ENCODE measurements around the gene NUP133.
A peak's percentile ranks its signal among the peaks of the same experiment; 100 is the strongest.
"Not testable (repeated sequence)": the region's sequence is repeated elsewhere in the genome, so short reads cannot be mapped to it uniquely, and the experiment has no call there.

Gene NUP133

GRCh38 chr1:229448354-229448753 lies 59.8 kb downstream of the NUP133 start:
- DNase-seq = no peak

- DNase-seq = no peak
Observed at GRCh38 chr1:229447809-229448252, 60.3 kb downstream of the NUP133 start.

GRCh38 chr1:229445828-229446227 lies 62.3 kb downstream of the NUP133 start:
- DNase-seq = no peak

- no peak for DNase-seq
Observed at GRCh38 chr1:229440851-229441537, 67.1 kb downstream of the NUP133 start.

GRCh38 chr1:229438021-229438420 lies 70.1 kb downstream of the NUP133 start:
- no peak for DNase-seq

- DNase-seq = no peak
Observed at GRCh38 chr1:229437443-229437842, 70.7 kb downstream of the NUP133 start.

- no peak for DNase-seq
Observed at GRCh38 chr1:229436201-229436600, 71.9 kb downstream of the NUP133 start.

GRCh38 chr1:229434641-229435051 lies 73.5 kb downstream of the NUP133 start:
- no peak for DNase-seq

GRCh38 chr1:229434005-229434640 lies 74.0 kb downstream of the NUP133 start, which contains the start of gene ACTA1:
TSS of gene ACTA1 (minus strand) at chr1:229434094. CDS start at chr1:229433115, 979 bp downstream.
- no peak for DNase-seq

GRCh38 chr1:229433364-229434004 lies 74.7 kb downstream of the NUP133 start:
- DNase-seq = no peak

GRCh38 chr1:229432905-229433304 lies 75.2 kb downstream of the NUP133 start:
- no peak for DNase-seq

GRCh38 chr1:229432116-229432461 lies 76.1 kb downstream of the NUP133 start:
- DNase-seq = no peak

GRCh38 chr1:229431284-229432115 lies 76.6 kb downstream of the NUP133 start:
- DNase-seq = no peak

GRCh38 chr1:229430761-229431283 lies 77.3 kb downstream of the NUP133 start:
- peak; percentile 26 for DNase-seq

GRCh38 chr1:229428256-229428655 lies 79.9 kb downstream of the NUP133 start:
- DNase-seq = no peak

- DNase-seq = no peak
Observed at GRCh38 chr1:229427572-229427971, 80.6 kb downstream of the NUP133 start.

- no peak for DNase-seq
Observed at GRCh38 chr1:229425564-229426159, 82.5 kb downstream of the NUP133 start.

- no peak for DNase-seq
Observed at GRCh38 chr1:229420765-229421164, 87.4 kb downstream of the NUP133 start.

- no peak for DNase-seq
Observed at GRCh38 chr1:229420224-229420623, 87.9 kb downstream of the NUP133 start.

GRCh38 chr1:229418586-229418985 lies 89.6 kb downstream of the NUP133 start:
- not testable (repeated sequence) for DNase-seq

GRCh38 chr1:229412810-229413209 lies 95.3 kb downstream of the NUP133 start:
- not testable (repeated sequence) for DNase-seq

GRCh38 chr1:229412056-229412455 lies 96.1 kb downstream of the NUP133 start:
- DNase-seq = no peak

Measured in CD4-positive, alpha-beta T cell treated with Interleukin-17A for 1 hour (primary cell).